ENCODE data around the gene DLX6. TPM values are rescaled to one million over a fixed set of nuclear protein-coding genes. Genes with fewer than 3 reads are reported as not detected.

DLX6 gene
- total RNA-seq, 1 experiment from 2014 or later: not detected

DNA sequence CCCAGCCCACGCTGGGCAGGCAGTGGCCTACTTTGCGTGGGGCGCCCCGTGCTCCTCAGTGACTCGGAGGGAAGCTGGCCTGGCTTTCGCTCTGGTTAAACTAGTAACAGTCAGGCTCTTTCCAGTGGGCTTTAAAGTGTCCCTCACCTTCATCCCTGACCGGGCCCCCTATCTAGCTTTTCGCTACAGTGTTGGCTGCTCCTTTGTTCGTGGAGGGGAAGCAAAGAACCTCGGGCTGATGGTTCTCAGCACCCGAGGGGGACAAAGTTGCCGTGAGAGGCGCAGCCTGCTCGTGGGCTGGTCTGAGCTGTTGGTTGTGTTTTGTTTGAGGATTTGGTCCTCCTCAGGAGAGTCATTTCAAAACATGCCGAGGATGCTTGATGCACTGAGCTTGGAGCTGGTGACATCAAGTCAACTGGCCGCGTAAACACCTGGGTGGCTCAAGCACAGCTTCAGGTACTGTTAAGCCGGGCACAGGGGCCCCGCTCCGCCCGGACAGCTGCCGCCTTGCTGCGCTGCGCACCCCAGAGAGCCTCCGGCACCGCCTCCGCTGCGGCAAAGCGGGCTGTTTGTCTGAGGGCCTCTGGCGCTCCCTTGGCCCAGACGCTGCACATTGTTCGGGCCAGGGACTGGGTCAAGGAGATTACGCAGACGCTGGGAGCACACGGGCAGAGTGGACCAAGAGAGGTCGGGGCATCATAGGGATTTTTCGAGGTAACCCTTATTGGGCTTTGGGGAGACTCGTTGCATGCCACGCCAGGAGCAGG, 1.6 kb downstream of the DLX6 start (continued):
- TF ChIP-seq SIN3A (IDR thresholded peaks at IDR 0.05; ENCODE audit: low read depth): no peak
- TF ChIP-seq, protein P1, sequence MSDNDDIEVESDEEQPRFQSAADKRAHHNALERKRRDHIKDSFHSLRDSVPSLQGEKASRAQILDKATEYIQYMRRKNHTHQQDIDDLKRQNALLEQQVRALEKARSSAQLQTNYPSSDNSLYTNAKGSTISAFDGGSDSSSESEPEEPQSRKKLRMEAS (IDR thresholded peaks at IDR 0.05): no peak
- no peak for TF ChIP-seq ELF1 (IDR thresholded peaks at IDR 0.05; ENCODE audit: borderline replicate concordance, low read depth)

DNA sequence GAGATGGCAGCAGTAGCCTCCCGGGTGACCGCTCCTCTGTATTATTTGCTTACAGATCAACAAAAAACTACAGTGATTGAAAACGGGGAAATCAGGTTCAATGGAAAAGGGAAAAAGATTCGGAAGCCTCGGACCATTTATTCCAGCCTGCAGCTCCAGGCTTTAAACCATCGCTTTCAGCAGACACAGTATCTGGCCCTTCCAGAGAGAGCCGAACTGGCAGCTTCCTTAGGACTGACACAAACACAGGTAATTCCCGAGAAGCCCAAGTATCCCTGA, 2.2 kb downstream of the DLX6 start:
- TF ChIP-seq FOSL1 (IDR thresholded peaks at IDR 0.05; ENCODE audit: low read depth) (no peak), RAD21 (IDR thresholded peaks at IDR 0.05; ENCODE audit: low read depth) (no peak), POLR2AphosphoS5 (IDR thresholded peaks at IDR 0.05; ENCODE audit: low read depth, low read length) (no peak), SIN3A (IDR thresholded peaks at IDR 0.05; ENCODE audit: low read depth) (no peak), JUND (IDR thresholded peaks at IDR 0.05) (no peak), SRF (IDR thresholded peaks at IDR 0.05; ENCODE audit: low read depth) (no peak), EZH2 (IDR thresholded peaks at IDR 0.05) (no peak), YY1 (IDR thresholded peaks at IDR 0.05; ENCODE audit: extremely low read depth, insufficient replicate concordance, low read depth, low read length) (no peak), EGR1 (IDR thresholded peaks at IDR 0.05; ENCODE audit: low read depth) (no peak), CEBPB (IDR thresholded peaks at IDR 0.05; ENCODE audit: low read depth) (no peak), CBX3 (IDR thresholded peaks at IDR 0.05; ENCODE audit: low read depth) (no peak)
- TF ChIP-seq, protein P2, sequence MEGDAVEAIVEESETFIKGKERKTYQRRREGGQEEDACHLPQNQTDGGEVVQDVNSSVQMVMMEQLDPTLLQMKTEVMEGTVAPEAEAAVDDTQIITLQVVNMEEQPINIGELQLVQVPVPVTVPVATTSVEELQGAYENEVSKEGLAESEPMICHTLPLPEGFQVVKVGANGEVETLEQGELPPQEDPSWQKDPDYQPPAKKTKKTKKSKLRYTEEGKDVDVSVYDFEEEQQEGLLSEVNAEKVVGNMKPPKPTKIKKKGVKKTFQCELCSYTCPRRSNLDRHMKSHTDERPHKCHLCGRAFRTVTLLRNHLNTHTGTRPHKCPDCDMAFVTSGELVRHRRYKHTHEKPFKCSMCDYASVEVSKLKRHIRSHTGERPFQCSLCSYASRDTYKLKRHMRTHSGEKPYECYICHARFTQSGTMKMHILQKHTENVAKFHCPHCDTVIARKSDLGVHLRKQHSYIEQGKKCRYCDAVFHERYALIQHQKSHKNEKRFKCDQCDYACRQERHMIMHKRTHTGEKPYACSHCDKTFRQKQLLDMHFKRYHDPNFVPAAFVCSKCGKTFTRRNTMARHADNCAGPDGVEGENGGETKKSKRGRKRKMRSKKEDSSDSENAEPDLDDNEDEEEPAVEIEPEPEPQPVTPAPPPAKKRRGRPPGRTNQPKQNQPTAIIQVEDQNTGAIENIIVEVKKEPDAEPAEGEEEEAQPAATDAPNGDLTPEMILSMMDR (IDR thresholded peaks at IDR 0.05 in 2 of 3, conservative IDR thresholded peaks at IDR 0.05 in 1 of 3; ENCODE audit: borderline replicate concordance in 1 of 3, insufficient read depth in 1 of 3, low read depth in 2 of 3, low read length in 2 of 3): no peak
- TF ChIP-seq, protein P3, sequence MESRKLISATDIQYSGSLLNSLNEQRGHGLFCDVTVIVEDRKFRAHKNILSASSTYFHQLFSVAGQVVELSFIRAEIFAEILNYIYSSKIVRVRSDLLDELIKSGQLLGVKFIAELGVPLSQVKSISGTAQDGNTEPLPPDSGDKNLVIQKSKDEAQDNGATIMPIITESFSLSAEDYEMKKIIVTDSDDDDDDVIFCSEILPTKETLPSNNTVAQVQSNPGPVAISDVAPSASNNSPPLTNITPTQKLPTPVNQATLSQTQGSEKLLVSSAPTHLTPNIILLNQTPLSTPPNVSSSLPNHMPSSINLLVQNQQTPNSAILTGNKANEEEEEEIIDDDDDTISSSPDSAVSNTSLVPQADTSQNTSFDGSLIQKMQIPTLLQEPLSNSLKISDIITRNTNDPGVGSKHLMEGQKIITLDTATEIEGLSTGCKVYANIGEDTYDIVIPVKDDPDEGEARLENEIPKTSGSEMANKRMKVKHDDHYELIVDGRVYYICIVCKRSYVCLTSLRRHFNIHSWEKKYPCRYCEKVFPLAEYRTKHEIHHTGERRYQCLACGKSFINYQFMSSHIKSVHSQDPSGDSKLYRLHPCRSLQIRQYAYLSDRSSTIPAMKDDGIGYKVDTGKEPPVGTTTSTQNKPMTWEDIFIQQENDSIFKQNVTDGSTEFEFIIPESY (IDR thresholded peaks at IDR 0.05; ENCODE audit: extremely low read depth, insufficient replicate concordance, low read length): no peak
- no peak overlapping the region for H2AFZ ChIP-seq (ENCODE audit: low read depth, low read length, poor library complexity, severe bottlenecking)
- DNase-seq (ENCODE audit: low read depth, low spot score) (no peak), ATAC-seq (no peak)
- no peak overlapping the region for H3K4me3 ChIP-seq (replicated peaks in 1 of 2; ENCODE audit: low read depth in 1 of 2, low read length in 2 of 2)
- H3K4me2 ChIP-seq (ENCODE audit: low read length): no peak overlapping the region
- BruUV-seq (replicated peaks): no TSS peak
- H3K27ac ChIP-seq (ENCODE audit: low read depth, low read length): no peak overlapping the region
- CTCF ChIA-PET: no interaction called here
- RAD21 ChIA-PET (ENCODE audit: low non-redundant PET in 1 of 2, low total read pairs in 2 of 2, uncharacterized antibody in 2 of 2, unreplicated experiment in 2 of 2): no interaction called here
- intact Hi-C loops (cut with micrococcal nuclease): no loop called here
- no peaks in the 10 kb centered on the region for H3K79me2 ChIP-seq (ENCODE audit: insufficient read depth, low read length)
- no peaks in the 10 kb centered on the region for H3K4me1 ChIP-seq (ENCODE audit: control insufficient read depth in 1 of 2, insufficient read depth in 2 of 2, low read length in 2 of 2)
- POLR2A ChIA-PET: no interaction called here
- peaks cover 37% of the 10 kb centered on the region for H3K27me3 ChIP-seq (ENCODE audit: insufficient read depth, low read length)
- no peaks in the 10 kb centered on the region for H3K9me3 ChIP-seq (ENCODE audit: control insufficient read depth in 1 of 2, insufficient read depth in 1 of 2, low read depth in 1 of 2, low read length in 2 of 2)
- no peaks in the 10 kb centered on the region for H3K9me2 ChIP-seq (ENCODE audit: insufficient read depth)
- no peaks in the 10 kb centered on the region for H4K20me1 ChIP-seq (ENCODE audit: insufficient read depth)
- no peak overlapping the region for H3K9ac ChIP-seq (ENCODE audit: low read length)
- H3K36me3 ChIP-seq (ENCODE audit: control insufficient read depth in 1 of 2, insufficient read depth in 2 of 2, low read length in 2 of 2): no peaks in the 10 kb centered on the region
